ENCODE results near the gene EIF4ENIF1. TPM values are rescaled to one million over a fixed set of nuclear protein-coding genes. Genes with fewer than 3 reads are reported as not detected.

Gene EIF4ENIF1
- polyA plus RNA-seq, 1 of the 3 experiments (the other 2 are of a cell fraction) = 18.4 TPM

DNA sequence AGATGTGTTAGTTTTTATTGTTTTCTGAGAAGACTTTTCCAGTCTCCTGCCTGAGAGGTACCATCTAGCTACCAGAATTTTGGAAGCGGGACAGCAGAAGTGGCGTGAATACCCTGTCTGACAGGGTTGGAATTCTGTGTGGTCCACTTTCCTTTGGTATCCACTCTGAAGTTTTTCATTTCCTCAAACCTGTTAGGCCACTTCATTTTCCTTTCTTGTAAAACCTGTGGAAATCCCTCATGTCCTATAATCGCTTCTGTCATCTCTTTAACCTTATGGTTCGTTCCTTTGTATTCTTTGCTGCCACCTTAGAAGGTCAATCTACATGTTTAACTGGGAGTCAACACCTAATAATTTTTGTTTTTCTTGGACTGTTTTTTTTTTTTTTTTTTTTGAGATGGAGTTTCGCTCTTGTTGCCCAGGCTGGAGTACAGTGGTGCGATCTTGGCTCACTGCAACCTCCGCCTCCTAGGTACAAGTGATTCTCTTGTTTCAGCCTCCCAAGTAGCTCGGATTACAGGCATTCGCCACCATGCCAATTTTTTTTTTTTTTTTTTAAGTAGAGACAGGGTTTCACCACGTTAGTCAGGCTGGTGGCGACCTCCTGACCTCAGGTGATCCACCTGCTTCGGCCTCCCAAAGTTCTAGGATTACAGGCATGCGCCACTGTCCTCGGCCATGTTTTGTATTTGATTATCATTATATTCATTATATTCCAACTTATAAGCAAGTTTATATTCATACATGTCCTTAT lies 13.7 kb upstream of the EIF4ENIF1 start:
- Histone ChIP-seq H3K9me3 (no peaks in the 10 kb centered on the region), H3K79me2 (ENCODE audit: insufficient read depth) (peaks cover 56% of the 10 kb centered on the region), H3K4me1 (ENCODE audit: control insufficient read depth in 1 of 2, insufficient read depth in 2 of 2, low read depth in 1 of 2, low read length in 1 of 2) (peaks cover 0 to 7% of the 10 kb centered on the region in 2 experiments; a peak in 1 of 4 replicates), H4K20me1 (ENCODE audit: insufficient read depth) (no peaks in the 10 kb centered on the region), H3K36me3 (replicated peaks in 1 of 2; ENCODE audit: control insufficient read depth in 1 of 2, insufficient read depth in 2 of 2, low read length in 1 of 2) (peaks cover 0 to 19% of the 10 kb centered on the region in 2 experiments), H3K4me2 (no peak overlapping the region), H3F3A (replicated peaks; ENCODE audit: insufficient read depth) (no peaks in the 10 kb centered on the region), H3K9me2 (no peaks in the 10 kb centered on the region), H3K4me3 (ENCODE audit: low read depth in 2 of 2, low read length in 1 of 2) (no peak overlapping the region), H3K9ac (no peak overlapping the region), H3K27ac (ENCODE audit: low read depth in 2 of 2, low read length in 1 of 2) (no peak overlapping the region), H2AFZ (ENCODE audit: low read depth) (no peak overlapping the region), H3K27me3 (ENCODE audit: insufficient read depth) (no peaks in the 10 kb centered on the region)
- TF ChIP-seq, protein P1, sequence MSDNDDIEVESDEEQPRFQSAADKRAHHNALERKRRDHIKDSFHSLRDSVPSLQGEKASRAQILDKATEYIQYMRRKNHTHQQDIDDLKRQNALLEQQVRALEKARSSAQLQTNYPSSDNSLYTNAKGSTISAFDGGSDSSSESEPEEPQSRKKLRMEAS (IDR thresholded peaks at IDR 0.05; ENCODE audit: low read depth) = no peak
- TF ChIP-seq YY1 (IDR thresholded peaks at IDR 0.05; ENCODE audit: low read depth) (no peak), JUND (IDR thresholded peaks at IDR 0.05) (no peak), NFIC (IDR thresholded peaks at IDR 0.05; ENCODE audit: borderline replicate concordance) (no peak), RXRA (IDR thresholded peaks at IDR 0.05; ENCODE audit: borderline replicate concordance, low read depth) (no peak), GABPA (IDR thresholded peaks at IDR 0.05; ENCODE audit: low read depth) (no peak), MXI1 (IDR thresholded peaks at IDR 0.05; ENCODE audit: low read depth, low read length) (no peak), USF2 (IDR thresholded peaks at IDR 0.05; ENCODE audit: borderline replicate concordance, low read depth, low read length) (no peak), TEAD4 (IDR thresholded peaks at IDR 0.05; ENCODE audit: borderline replicate concordance, insufficient read depth) (no peak), USF1 (IDR thresholded peaks at IDR 0.05; ENCODE audit: borderline replicate concordance, low read depth) (no peak), ELF1 (IDR thresholded peaks at IDR 0.05) (no peak), FOSL2 (IDR thresholded peaks at IDR 0.05; ENCODE audit: borderline replicate concordance, low read depth) (no peak), REST (IDR thresholded peaks at IDR 0.05; ENCODE audit: low read depth, low read length) (no peak), CTCF (IDR thresholded peaks at IDR 0.05) (no peak), FOXM1 (IDR thresholded peaks at IDR 0.05; ENCODE audit: low read depth) (no peak), SIN3A (IDR thresholded peaks at IDR 0.05; ENCODE audit: borderline replicate concordance, low read depth, low read length) (no peak), CHD2 (IDR thresholded peaks at IDR 0.05; ENCODE audit: low read length, partially characterized antibody) (no peak), NRF1 (IDR thresholded peaks at IDR 0.05; ENCODE audit: low read depth, low read length) (no peak)
- TF ChIP-seq, protein P2, sequence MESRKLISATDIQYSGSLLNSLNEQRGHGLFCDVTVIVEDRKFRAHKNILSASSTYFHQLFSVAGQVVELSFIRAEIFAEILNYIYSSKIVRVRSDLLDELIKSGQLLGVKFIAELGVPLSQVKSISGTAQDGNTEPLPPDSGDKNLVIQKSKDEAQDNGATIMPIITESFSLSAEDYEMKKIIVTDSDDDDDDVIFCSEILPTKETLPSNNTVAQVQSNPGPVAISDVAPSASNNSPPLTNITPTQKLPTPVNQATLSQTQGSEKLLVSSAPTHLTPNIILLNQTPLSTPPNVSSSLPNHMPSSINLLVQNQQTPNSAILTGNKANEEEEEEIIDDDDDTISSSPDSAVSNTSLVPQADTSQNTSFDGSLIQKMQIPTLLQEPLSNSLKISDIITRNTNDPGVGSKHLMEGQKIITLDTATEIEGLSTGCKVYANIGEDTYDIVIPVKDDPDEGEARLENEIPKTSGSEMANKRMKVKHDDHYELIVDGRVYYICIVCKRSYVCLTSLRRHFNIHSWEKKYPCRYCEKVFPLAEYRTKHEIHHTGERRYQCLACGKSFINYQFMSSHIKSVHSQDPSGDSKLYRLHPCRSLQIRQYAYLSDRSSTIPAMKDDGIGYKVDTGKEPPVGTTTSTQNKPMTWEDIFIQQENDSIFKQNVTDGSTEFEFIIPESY (IDR thresholded peaks at IDR 0.05; ENCODE audit: borderline replicate concordance, low read depth) = no peak
- 94% methylated on average over 14 of the region's 14 CpGs for WGBS (ENCODE audit: low lambda C conversion rate)
- CTCF ChIA-PET = no interaction called here
- POLR2A ChIA-PET = no interaction called here
- no peak for DNase-seq

Data from SK-N-SH (cell line).